K562 (cell line): ENCODE data around the gene ADAT3. TPM values are rescaled to one million over a fixed set of nuclear protein-coding genes. Genes with fewer than 3 reads are reported as not detected.
A peak's percentile ranks its signal among the peaks of the same experiment; 100 is the strongest.

ENCODE experiments used
- ATAC-seq: fragments of 200-7000 bp; cut with Tn5 transposase; 3 replicates; pipeline ENCODE4 v1.9.1; 2020; ENCODE audit warnings: moderate library complexity
- BruUV-seq: library from RNA; stranded (reverse); fragments of 400-500 nt; replicated peaks from 2 replicates; lab custom pipeline; 2021; lab: Mats Ljungman, UMichigan
- CTCF ChIA-PET: fragments of 300-600 bp; formaldehyde crosslinking; extraction: SDS; loops from one replicate; lab custom pipeline; 2021; ENCODE audit warnings: low intra/inter-chr PET ratio; lab: Yijun Ruan, JAX
- POLR2A ChIA-PET: fragments of 300-600, 350-650 bp; sonication (Branson Sonifier 250); formaldehyde crosslinking; extraction: SDS; loops from one replicate; lab custom pipeline; 2021; ENCODE audit warnings: antibody characterized with exemption, inconsistent platforms; lab: Yijun Ruan, JAX
- DNase-seq, 4 experiments: peaks; one replicate each; pipeline versions ENCODE4 v3.0.0 to v3.0.0-alpha.2; 2011 to 2018; ENCODE audit warnings: low spot score in 3 of 4, mixed read lengths in 3 of 4; ENCODE audit errors: extremely low read depth in 1 of 4
- FAIRE-seq: peaks from 2 replicates; lab custom pipeline; 2011; peaks lifted over from hg19 to GRCh38; lab: Jason Lieb, UNC
- H2AFZ ChIP-seq: 2 replicates; pipeline ENCODE4 v1.6.0; 2011; ENCODE audit warnings: low read depth, low read length, control low read depth, inconsistent platforms
- H3K27ac ChIP-seq: fragments of 200-600 bp; 3 replicates; pipeline ENCODE4 v1.8.0; 2011; ENCODE audit warnings: low read depth, mild to moderate bottlenecking, control low read depth, inconsistent platforms, low read length, moderate library complexity, mixed read lengths; ENCODE audit errors: extremely low read depth
- H3K27me3 ChIP-seq, 2 experiments: fragments of 300-600 bp in 1 of 2; 2 replicates in 1 of 2; 3 replicates in 1 of 2; pipeline versions ENCODE4 v1.6.0 to v1.8.0; 2011; ENCODE audit warnings: inconsistent platforms in 2 of 2, low read length in 2 of 2, mild to moderate bottlenecking in 1 of 2, mixed read lengths in 1 of 2, moderate library complexity in 1 of 2; ENCODE audit not compliant: control insufficient read depth in 2 of 2, insufficient read depth in 2 of 2
- H3K36me3 ChIP-seq: fragments of 300-600 bp; 3 replicates; pipeline ENCODE4 v1.8.0; 2011; ENCODE audit warnings: mild to moderate bottlenecking, low read length, inconsistent platforms; ENCODE audit not compliant: control insufficient read depth, insufficient read depth
- H3K4me1 ChIP-seq, 2 experiments: fragments of 200-600 bp in 1 of 2; replicated peaks in 1 of 2; 2 replicates in 1 of 2; 3 replicates in 1 of 2; pipeline versions ENCODE4 v1.5.1 to v1.8.0; 2011; ENCODE audit warnings: inconsistent platforms in 2 of 2, low read length in 2 of 2, mild to moderate bottlenecking in 1 of 2, mixed read lengths in 1 of 2, moderate library complexity in 1 of 2; ENCODE audit not compliant: control insufficient read depth in 2 of 2, insufficient read depth in 2 of 2
- H3K4me2 ChIP-seq: 2 replicates; pipeline ENCODE4 v1.6.1; 2011; ENCODE audit warnings: low read length, control low read depth, inconsistent platforms, mixed read lengths; ENCODE audit not compliant: insufficient read depth
- H3K4me3 ChIP-seq: fragments of 200-600 bp; sonication (generic), shearing (Covaris generic); 2 replicates; pipeline ENCODE4 v1.5.1; 2016; ENCODE audit warnings: control low read depth, inconsistent platforms
- H3K79me2 ChIP-seq: fragments of 200-600 bp; 3 replicates; pipeline ENCODE4 v1.8.0; 2011; ENCODE audit warnings: low read length, inconsistent platforms; ENCODE audit not compliant: control insufficient read depth, insufficient read depth
- H3K9ac ChIP-seq, 2 experiments: 2 replicates each; pipeline versions ENCODE4 v1.6.0 to v1.6.1; 2011; ENCODE audit warnings: low read depth in 2 of 2, low read length in 2 of 2, control low read depth in 1 of 2, inconsistent platforms in 1 of 2, mild to moderate bottlenecking in 1 of 2, mixed read lengths in 1 of 2; ENCODE audit not compliant: insufficient read depth in 1 of 2
- H3K9me1 ChIP-seq: one replicate; pipeline ENCODE4 v1.6.0; 2011; ENCODE audit warnings: inconsistent platforms, mild to moderate bottlenecking, low read length, moderate library complexity; ENCODE audit not compliant: control insufficient read depth, insufficient read depth
- H3K9me3 ChIP-seq: replicated peaks from 2 replicates; pipeline ENCODE4 v1.5.1; 2011; ENCODE audit warnings: low read depth, low read length, inconsistent platforms; ENCODE audit not compliant: control insufficient read depth, insufficient read depth
- H4K20me1 ChIP-seq: replicated peaks from 2 replicates; pipeline ENCODE4 v1.6.1; 2011; ENCODE audit warnings: low read length, inconsistent platforms, mixed read lengths; ENCODE audit not compliant: control insufficient read depth, insufficient read depth
- CC2D1A ChIP-seq: fragments of 450-650 bp; IDR thresholded peaks from 2 replicates; pipeline ENCODE4 v1.6.1; 2017; ENCODE audit warnings: mild to moderate bottlenecking
- CCAR2 ChIP-seq: fragments of 200-400 bp; formaldehyde crosslinking; IDR thresholded peaks from 2 replicates; pipeline ENCODE4 v1.6.1; 2017; ENCODE audit warnings: mild to moderate bottlenecking, low read depth, low read length
- CEBPB ChIP-seq: fragments of 450-650 bp; IDR thresholded peaks from 2 replicates; pipeline ENCODE4 v1.6.1; 2016; ENCODE audit warnings: missing genetic modification characterization, missing compliant biosample characterization
- CXXC5 ChIP-seq: fragments of 250-450 bp; sonication (Bioruptor Pico); IDR thresholded peaks from 2 replicates; pipeline ENCODE4 v1.8.0; 2022; ENCODE audit warnings: inconsistent platforms, mild to moderate bottlenecking, moderate library complexity
- DNMT1 ChIP-seq: fragments of 450-650 bp; IDR thresholded peaks from 2 replicates; pipeline ENCODE4 v1.6.1; 2016; ENCODE audit warnings: antibody characterized with exemption, mild to moderate bottlenecking
- FOSL1 ChIP-seq: fragments of 200-800 bp; sonication (Bioruptor generic); conservative IDR thresholded peaks from 2 replicates; pipeline ENCODE4 v1.6.1; 2016; ENCODE audit warnings: missing genetic modification characterization, missing compliant biosample characterization
- FOXK2 ChIP-seq, 2 experiments: fragments of 450-650 bp; IDR thresholded peaks in 1 of 2; conservative IDR thresholded peaks in 1 of 2; 2 replicates each; pipeline ENCODE4 v1.6.1; 2016; ENCODE audit warnings: low read depth in 2 of 2, mild to moderate bottlenecking in 1 of 2
- HDAC1 ChIP-seq, 2 experiments: fragments of 450-650 bp; IDR thresholded peaks; 2 replicates each; pipeline ENCODE4 v1.6.1; 2016 to 2017; ENCODE audit warnings: inconsistent platforms in 1 of 2, mild to moderate bottlenecking in 1 of 2, moderate library complexity in 1 of 2
- MYNN ChIP-seq, 2 experiments: sonication (generic); formaldehyde crosslinking in 1 of 2; IDR thresholded peaks; 2 replicates each; pipeline versions ENCODE4 v1.5.0 to v1.6.1; 2016 to 2020; ENCODE audit warnings: antibody characterized with exemption in 1 of 2, missing genetic modification reagents in 1 of 2
- NR2C1 ChIP-seq, 2 experiments: fragments of 450-650 bp; IDR thresholded peaks; 2 replicates each; pipeline ENCODE4 v1.6.1; 2017; ENCODE audit warnings: mild to moderate bottlenecking in 2 of 2, antibody characterized with exemption in 1 of 2, inconsistent platforms in 1 of 2, missing compliant biosample characterization in 1 of 2, missing genetic modification characterization in 1 of 2
- TCF7 ChIP-seq: sonication (generic); IDR thresholded peaks from 2 replicates; pipeline ENCODE4 v1.6.1; 2016; ENCODE audit warnings: antibody characterized with exemption, borderline replicate concordance
- ZBTB26 ChIP-seq: fragments of 450-650 bp; formaldehyde crosslinking; IDR thresholded peaks from 2 replicates; pipeline ENCODE4 v1.4.0; 2022; ENCODE audit warnings: missing genetic modification characterization
- ZNF124 ChIP-seq: sonication (generic); formaldehyde crosslinking; IDR thresholded peaks from 2 replicates; pipeline ENCODE4 v1.8.1; 2022; ENCODE audit warnings: missing genetic modification reagents
- ZNF263 ChIP-seq: sonication (generic); formaldehyde crosslinking; IDR thresholded peaks from 2 replicates; pipeline ENCODE4 v1.8.0; 2022; ENCODE audit warnings: mild to moderate bottlenecking, missing genetic modification reagents, borderline replicate concordance
- ZNF395 ChIP-seq: fragments of 200-800 bp; sonication (Bioruptor generic); IDR thresholded peaks from 2 replicates; pipeline ENCODE4 v1.6.1; 2017; ENCODE audit warnings: missing genetic modification characterization, missing compliant biosample characterization
- WGBS: fragments of 100-300 bp; shearing (Covaris generic); methylation state at CpG from one replicate; pipeline ENCODE4 v1.1.6; 2016; ENCODE audit warnings: low coverage, mixed read lengths; ENCODE audit not compliant: insufficient coverage; ENCODE audit errors: missing lambda C conversion rate; 5-methylcytosine and 5-hydroxymethylcytosine counted together
- in situ Hi-C: fragments of 300-500 bp; cut with MboI; formaldehyde crosslinking; loops from 4 replicates; pipeline ENCODE4 v1.15.0; 2018; ENCODE audit warnings: inconsistent platforms, mixed read lengths
- intact Hi-C: fragments of 100-400 bp; cut with micrococcal nuclease; formaldehyde crosslinking; loops from 2 replicates; pipeline ENCODE4 v1.14.2; 2022
- polyA plus RNA-seq, 8 experiments: library from polyadenylated mRNA; depleted of rRNA in 4 of 8; stranded (reverse) in 5 of 8; unstranded in 3 of 8; fragments of >200 nt; fragmentation: Nextera tagmentation in 2 of 8; fragmentation: Illumina TruSeq in 1 of 8; extraction: Ambion mirVana in 2 of 8; extraction: Trizol in 1 of 8; gene quantifications; 2 replicates each; pipeline versions ENCODE4 v1.2.1 to v1.2.3, GENCODE V29; 2011 to 2014; ENCODE audit warnings: inconsistent platforms in 1 of 8, missing spikeins in 1 of 8
- total RNA-seq, 7 experiments: library from RNA; depleted of rRNA in 6 of 7; stranded (reverse); fragments of >200 nt in 6 of 7; fragmentation: Illumina TruSeq in 2 of 7; extraction: Trizol in 2 of 7; gene quantifications; 2 replicates each; pipeline versions ENCODE4 v1.2.1 to v1.2.3, GENCODE V29; 2011 to 2021; ENCODE audit warnings: low replicate concordance in 1 of 7

Gene ADAT3
- total and polyA plus RNA-seq, 9 of the 15 experiments (the other 6 are each of a cell fraction or from before 2014, with no cell fraction given), result 0.67 to 15.6 (median 7.8) TPM; not detected in 4

DNA sequence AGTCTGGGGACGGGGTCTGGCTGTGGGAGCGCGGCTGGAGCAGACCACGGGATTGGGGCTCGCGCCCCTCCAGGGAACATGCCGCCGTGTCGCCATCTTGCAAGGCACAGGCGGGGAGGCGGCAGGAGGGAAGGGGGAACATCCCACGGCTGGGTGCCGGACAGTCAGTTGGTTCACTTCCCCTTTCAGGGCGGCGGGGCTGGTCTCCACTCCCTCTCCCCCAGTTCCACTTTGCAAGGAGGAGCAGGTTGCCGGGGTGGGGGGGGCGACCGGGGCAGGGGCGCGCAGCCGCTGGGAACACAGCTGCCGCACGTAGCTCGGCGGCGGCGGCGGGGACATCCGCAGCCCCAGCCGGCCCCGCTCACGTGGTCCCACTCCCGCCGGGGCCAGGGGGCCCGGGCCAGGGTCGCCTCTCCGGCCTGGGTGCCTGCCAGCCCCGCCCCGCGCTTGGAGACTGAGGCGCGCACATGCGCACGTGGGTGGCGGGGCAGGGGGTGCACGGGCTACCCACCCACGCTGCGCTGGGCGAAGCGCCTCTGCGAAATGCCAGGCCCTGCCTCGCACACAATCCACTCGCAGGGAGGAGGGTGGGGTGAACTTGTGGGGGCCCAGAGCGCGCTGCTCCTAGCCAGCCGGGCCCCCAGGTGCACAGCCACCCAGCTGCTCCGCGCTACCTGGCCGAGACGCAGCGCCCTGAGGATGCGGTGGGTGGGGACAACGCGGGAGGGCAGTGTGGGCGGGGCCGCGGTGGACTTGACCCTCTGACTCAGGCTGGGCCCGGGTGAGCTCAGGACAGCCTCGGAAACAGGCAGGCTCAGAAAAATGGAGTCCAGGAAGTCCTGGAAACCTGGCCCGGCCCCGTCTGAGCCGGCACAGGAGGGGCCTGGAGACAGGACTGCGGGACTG is 48.2 kb upstream of the ADAT3 start (continued):
- TF ChIP-seq FOXK2 (conservative IDR thresholded peaks at IDR 0.05 in 1 of 2, IDR thresholded peaks at IDR 0.05 in 1 of 2; ENCODE audit: low read depth in 2 of 2), result peak in 1 of 2 experiments; percentile 44; a peak in 1 of 4 replicates
- TF ChIP-seq MYNN (IDR thresholded peaks at IDR 0.05), result peak; percentile 29; the same call in 1 of the 2 replicates
- TF ChIP-seq MYNN (CRISPR knock-in tag; IDR thresholded peaks at IDR 0.05), result no peak
- no peak for TF ChIP-seq CC2D1A

GRCh38 chr19:1857648-1858326 is 47.4 kb upstream of the ADAT3 start:
- FAIRE-seq (no peak), ATAC-seq (no peak), DNase-seq (peak in 1 of 4 experiments; percentile 35)
- Histone ChIP-seq H2AFZ (no peak overlapping the region), H3K27me3 (no peaks in the 10 kb centered on the region), H3K27ac (peak overlapping the region; percentile 90), H4K20me1 (peaks cover 30% of the 10 kb centered on the region), H3K4me3 (peak overlapping the region; percentile 57), H3K9ac (peak overlapping the region; percentile 43 to 97; a peak in 3 of 4 replicates), H3K4me2 (peak overlapping the region; percentile 72), H3K36me3 (peaks cover 14% of the 10 kb centered on the region; the same call in 1 of the 3 replicates), H3K4me1 (peaks cover 67 to 94% of the 10 kb centered on the region in 2 experiments), H3K9me3 (no peaks in the 10 kb centered on the region), H3K9me1 (peaks cover 5% of the 10 kb centered on the region), H3K79me2 (peaks cover 99% of the 10 kb centered on the region)
- BruUV-seq, result no TSS peak
- POLR2A ChIA-PET, result interaction anchor here (0.5 to 5.2 kb wide), 13 partner anchors 11 to 755 kb away, joined by 3 to 46 read pairs (median 4); partner anchors contain the start of gene CIRBP
- intact Hi-C loops (no loop called here), in situ Hi-C loops (no loop called here)
- CTCF ChIA-PET, result no interaction called here
- WGBS, result 12% methylated on average over 13 of the region's 16 CpGs
- TF ChIP-seq ZNF395 (0 out of 2 replicates have a peak, but pooled peaks have one; percentile 39), DNMT1 (no peak), TCF7 (no peak), NR2C1 (IDR thresholded peaks at IDR 0.05) (peak; percentile 2; the same call in 1 of the 2 replicates), NR2C1 (tag; IDR thresholded peaks at IDR 0.05) (no peak), CEBPB (tag) (no peak), ZNF124 (CRISPR knock-in tag) (0 out of 2 replicates have a peak, but pooled peaks have one; percentile 35), HDAC1 (IDR thresholded peaks at IDR 0.05) (0 out of 4 replicates have a peak, but pooled peaks of 1 of the 2 experiments have one; percentile 43), ZNF263 (CRISPR knock-in tag) (peak; percentile 73; the same call in 1 of the 2 replicates), CCAR2 (no peak), ZBTB26 (CRISPR knock-in tag) (0 out of 2 replicates have a peak, but pooled peaks have one; percentile 65), FOSL1 (tag) (peak; percentile 49; the same call in 1 of the 2 replicates), CXXC5 (CRISPR knock-in tag) (peak; percentile 26; the same call in 1 of the 2 replicates)
